NCI-H2081 treated with DMSO at 0.1 percent for 48 hours (cell line): ENCODE measurements around the gene KLK3.

Experiments used
- DNase-seq: peaks from one replicate; lab custom pipeline; 2025; lab: John Stamatoyannopoulos, UW

KLK3 gene

GRCh38 chr19:50898018-50898417 is 43.3 kb downstream of the KLK3 start:
- DNase-seq: no peak

- no peak for DNase-seq
Measured at GRCh38 chr19:50899569-50899968, 44.9 kb downstream of the KLK3 start.

GRCh38 chr19:50902640-50903039 is 47.9 kb downstream of the KLK3 start:
- DNase-seq: no peak

GRCh38 chr19:50906217-50906616 is 51.5 kb downstream of the KLK3 start:
- no peak for DNase-seq

- no peak for DNase-seq
Measured at GRCh38 chr19:50908336-50908735, 53.6 kb downstream of the KLK3 start.

GRCh38 chr19:50909240-50910070 is 54.7 kb downstream of the KLK3 start:
- DNase-seq: no peak
